ENCODE results near the gene ATXN1. TPM values are rescaled to one million over a fixed set of nuclear protein-coding genes. Genes with fewer than 3 reads are reported as not detected.
A peak's percentile ranks its signal among the peaks of the same experiment; 100 is the strongest.

The ATXN1 gene
- total RNA-seq, 1 experiment from 2014 or later: 5.6 TPM

DNA sequence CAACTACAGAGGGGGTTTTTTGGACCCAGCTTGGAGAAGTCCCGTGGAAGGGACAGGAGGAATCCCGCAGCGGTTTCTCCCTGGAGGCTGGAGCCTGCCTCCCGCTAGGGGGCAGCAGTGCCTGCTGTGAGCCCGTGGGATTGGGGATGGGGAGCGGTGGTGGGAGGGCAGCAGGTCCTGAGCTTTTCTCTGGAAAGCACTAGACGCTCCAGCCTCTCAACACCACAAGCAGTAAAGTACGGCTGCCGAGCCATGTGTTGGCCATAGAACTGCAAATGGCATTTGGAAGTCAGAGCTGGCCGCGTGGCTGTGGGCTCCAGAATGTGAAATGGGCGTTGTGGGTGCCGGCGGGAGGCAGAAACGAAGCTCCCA, 475.1 kb downstream of the ATXN1 start:
- no CpG with 5 or more reads among the region's 15 CpGs for WGBS (ENCODE audit: extremely low coverage, insufficient read length, low lambda C conversion rate)
- peaks cover 10 to 19% of the 10 kb centered on the region in 2 experiments for H3K4me1 Mint-ChIP-seq
- no peak overlapping the region for H2BK15ac ChIP-seq (ENCODE audit: low read depth, low read length)
- H3K23ac ChIP-seq (ENCODE audit: insufficient read length, low read depth, low read length): no peak overlapping the region
- H3K4me3 Mint-ChIP-seq: peak overlapping the region in 1 of 2 experiments; percentile 33; a peak in 2 of 5 replicates
- no peaks in the 10 kb centered on the region for H3K36me3 Mint-ChIP-seq (ENCODE audit: insufficient read depth in 1 of 3, low read depth in 3 of 3)
- TF ChIP-seq, protein P1, sequence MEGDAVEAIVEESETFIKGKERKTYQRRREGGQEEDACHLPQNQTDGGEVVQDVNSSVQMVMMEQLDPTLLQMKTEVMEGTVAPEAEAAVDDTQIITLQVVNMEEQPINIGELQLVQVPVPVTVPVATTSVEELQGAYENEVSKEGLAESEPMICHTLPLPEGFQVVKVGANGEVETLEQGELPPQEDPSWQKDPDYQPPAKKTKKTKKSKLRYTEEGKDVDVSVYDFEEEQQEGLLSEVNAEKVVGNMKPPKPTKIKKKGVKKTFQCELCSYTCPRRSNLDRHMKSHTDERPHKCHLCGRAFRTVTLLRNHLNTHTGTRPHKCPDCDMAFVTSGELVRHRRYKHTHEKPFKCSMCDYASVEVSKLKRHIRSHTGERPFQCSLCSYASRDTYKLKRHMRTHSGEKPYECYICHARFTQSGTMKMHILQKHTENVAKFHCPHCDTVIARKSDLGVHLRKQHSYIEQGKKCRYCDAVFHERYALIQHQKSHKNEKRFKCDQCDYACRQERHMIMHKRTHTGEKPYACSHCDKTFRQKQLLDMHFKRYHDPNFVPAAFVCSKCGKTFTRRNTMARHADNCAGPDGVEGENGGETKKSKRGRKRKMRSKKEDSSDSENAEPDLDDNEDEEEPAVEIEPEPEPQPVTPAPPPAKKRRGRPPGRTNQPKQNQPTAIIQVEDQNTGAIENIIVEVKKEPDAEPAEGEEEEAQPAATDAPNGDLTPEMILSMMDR (conservative IDR thresholded peaks at IDR 0.05): peak; percentile 92
- no peak overlapping the region for H2AFZ ChIP-seq (ENCODE audit: low read length)
- H3K14ac ChIP-seq (ENCODE audit: insufficient read depth, low read length): no peak overlapping the region; the same call in 1 of the 2 replicates
- no peak overlapping the region for H2AK5ac ChIP-seq (ENCODE audit: insufficient read length, low read length)
- no peaks in the 10 kb centered on the region; a peak in 1 of 5 replicates for H3K9me3 Mint-ChIP-seq
- H2BK20ac ChIP-seq (ENCODE audit: low read depth, low read length, poor library complexity, severe bottlenecking): no peak overlapping the region
- H3T11ph ChIP-seq (ENCODE audit: low read length): no peak overlapping the region
- no peaks in the 10 kb centered on the region for H3K9me3 ChIP-seq (ENCODE audit: control insufficient read depth, low read depth, low read length)
- no peak overlapping the region for H2BK5ac ChIP-seq (ENCODE audit: insufficient read length, low read length)
- no peaks in the 10 kb centered on the region for H3K27me3 ChIP-seq (ENCODE audit: insufficient read depth, low read length)
- H3K9ac ChIP-seq (ENCODE audit: extremely low read depth, insufficient read length, low read length): no peak overlapping the region
- no peak overlapping the region for H4K5ac ChIP-seq (ENCODE audit: insufficient read length, low read depth, low read length)
- H3K27me3 Mint-ChIP-seq (ENCODE audit: low read depth): peaks cover 2% of the 10 kb centered on the region; the same call in 1 of the 2 replicates
- no peak overlapping the region for H4K8ac ChIP-seq (replicated peaks; ENCODE audit: insufficient read length, low read depth, low read length)
- H4K20me1 ChIP-seq (ENCODE audit: control insufficient read depth, insufficient read depth, insufficient read length): no peaks in the 10 kb centered on the region
- H3K4ac ChIP-seq (ENCODE audit: low read depth, low read length): no peak overlapping the region
- no peak overlapping the region for H2BK120ac ChIP-seq (ENCODE audit: low read depth, low read length, poor library complexity, severe bottlenecking)
- H2BK12ac ChIP-seq (ENCODE audit: insufficient read length, low read depth, low read length): no peak overlapping the region
- no peaks in the 10 kb centered on the region for H3K79me2 ChIP-seq (ENCODE audit: insufficient read depth, low read length)
- H3K27ac ChIP-seq (ENCODE audit: insufficient read length, low read depth, low read length): no peak overlapping the region
- H3K18ac ChIP-seq (ENCODE audit: insufficient read length, low read depth, low read length): no peak overlapping the region
- H3K56ac ChIP-seq (ENCODE audit: insufficient read length, low read depth, low read length): no peak overlapping the region
- H3K4me2 ChIP-seq (ENCODE audit: insufficient read depth, insufficient read length, low read length): peak overlapping the region; percentile 2
- peak; percentile 84 for DNase-seq
- H3K4me1 ChIP-seq (ENCODE audit: insufficient read depth, low read length): no peaks in the 10 kb centered on the region
- no peak overlapping the region for H4K91ac ChIP-seq (ENCODE audit: insufficient read length, low read depth, low read length)
- H3K79me1 ChIP-seq (ENCODE audit: insufficient read depth, low read depth, low read length, poor library complexity, severe bottlenecking): no peaks in the 10 kb centered on the region
- no peak overlapping the region for H3K27ac Mint-ChIP-seq
- no peaks in the 10 kb centered on the region for H3K23me2 ChIP-seq (ENCODE audit: insufficient read length, low read depth, low read length, poor library complexity, severe bottlenecking)
